Suprapubic skin (tissue), 4 donors: ENCODE measurements around the gene NPHP4. TPM values are rescaled to one million over a fixed set of nuclear protein-coding genes. Genes with fewer than 3 reads are reported as not detected.

ENCODE experiments used
- DNase-seq, 2 donors: peaks; one replicate each; pipeline ENCODE4 v3.0.0-alpha.2; 2019; ENCODE audit warnings: low spot score in 2 of 2
- H3K27ac ChIP-seq: fragments of 200-600 bp; sonication (generic); one replicate; pipeline ENCODE4 v1.5.1; 2019
- H3K27me3 ChIP-seq: fragments of 200-600 bp; sonication (generic); one replicate; pipeline ENCODE4 v1.5.1; 2019
- H3K36me3 ChIP-seq: fragments of 200-600 bp; sonication (generic); one replicate; pipeline ENCODE4 v1.5.1; 2019
- H3K4me1 ChIP-seq: fragments of 200-600 bp; sonication (generic); one replicate; pipeline ENCODE4 v1.5.1; 2019
- H3K4me3 ChIP-seq: fragments of 200-600 bp; sonication (generic); one replicate; pipeline ENCODE4 v1.5.1; 2019; ENCODE audit warnings: mild to moderate bottlenecking
- H3K9me3 ChIP-seq: fragments of 200-600 bp; sonication (generic); one replicate; pipeline ENCODE4 v1.5.1; 2019
- EP300 ChIP-seq: sonication (generic); formaldehyde crosslinking; IDR thresholded peaks from one replicate; pipeline ENCODE4 v1.6.1; 2017; ENCODE audit warnings: antibody characterized with exemption
- POLR2A ChIP-seq, 2 donors: fragments of 450-650 bp; IDR thresholded peaks; one replicate each; pipeline ENCODE4 v1.6.1; 2017; ENCODE audit warnings: antibody characterized with exemption in 2 of 2, mild to moderate bottlenecking in 2 of 2, moderate library complexity in 2 of 2
- POLR2AphosphoS5 ChIP-seq, 3 donors: sonication (generic); formaldehyde crosslinking; IDR thresholded peaks; one replicate each; pipeline ENCODE4 v1.6.1; 2017; ENCODE audit warnings: antibody characterized with exemption in 3 of 3
- WGBS: methylation state at CpG from one replicate; pipeline ENCODE4 v1.1.5; 2018; 5-methylcytosine and 5-hydroxymethylcytosine counted together
- total RNA-seq, 4 donors: library from RNA; depleted of rRNA; stranded (reverse); fragments of >200 nt; gene quantifications; one replicate each; pipeline ENCODE4 v1.1.0, GENCODE V29; 2016
- TF ChIP-seq, protein P1 (sequence below), 2 donors: fragments of 200-600 bp in 1 of 2; fragments of 450-650 bp in 1 of 2; sonication (generic) in 1 of 2; IDR thresholded peaks; one replicate each; pipeline ENCODE4 v1.5.1; 2016 to 2019; ENCODE audit warnings: antibody characterized with exemption in 2 of 2, mild to moderate bottlenecking in 1 of 2, moderate library complexity in 1 of 2

NPHP4 gene
- total RNA-seq, 4 donors from 2014 or later = 26.3 to 33.7 (median 29.1) TPM

DNA sequence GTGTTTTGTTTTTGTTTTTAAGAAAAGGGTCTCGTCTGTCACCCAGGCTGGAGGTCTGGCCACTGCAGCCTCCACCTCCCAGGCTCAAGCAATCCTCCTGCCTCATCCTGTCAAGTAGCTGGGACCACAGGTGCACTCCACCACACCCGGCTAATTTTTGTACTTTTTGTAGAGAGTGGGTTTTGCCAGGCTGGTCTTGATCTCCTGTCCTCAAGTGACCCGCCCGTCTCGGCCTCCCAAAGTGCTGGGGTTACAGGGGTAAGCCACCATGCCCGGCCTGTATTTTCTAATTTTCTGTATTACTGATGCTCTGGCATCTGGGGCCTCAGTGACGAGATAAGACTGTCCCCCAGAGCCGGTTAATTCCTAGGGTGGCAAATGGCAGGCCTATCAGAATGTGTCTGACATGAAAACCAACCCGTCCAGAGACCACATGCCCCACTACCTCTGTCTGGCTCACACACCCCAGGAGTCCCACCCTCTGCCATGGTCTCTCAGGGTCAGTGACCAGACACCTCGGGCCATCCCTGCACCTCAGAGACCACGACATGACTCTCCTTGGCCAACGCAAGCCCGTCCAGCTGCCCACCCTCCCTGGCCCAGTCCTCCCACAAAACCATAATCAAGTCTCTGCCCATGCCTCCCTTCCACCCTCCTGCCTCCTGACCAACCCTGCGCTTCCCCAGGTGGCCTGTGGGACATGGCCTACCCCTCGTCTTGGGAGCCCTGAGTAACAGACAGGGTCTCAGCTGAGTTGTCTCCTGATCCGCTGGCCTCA lies 12.5 kb downstream of the NPHP4 start:
- H3K9me3 ChIP-seq = no peaks in the 10 kb centered on the region
- H3K27me3 ChIP-seq = no peaks in the 10 kb centered on the region
- no peak overlapping the region for H3K27ac ChIP-seq
- peak in 1 of 2 donors; percentile 22 for DNase-seq
- H3K4me1 ChIP-seq = peaks cover 9% of the 10 kb centered on the region
- no peak overlapping the region for H3K4me3 ChIP-seq
- peaks cover 9% of the 10 kb centered on the region for H3K36me3 ChIP-seq
- WGBS = 95% methylated on average over 8 of the region's 16 CpGs
- TF ChIP-seq POLR2A (IDR thresholded peaks at IDR 0.05) (no peak), POLR2AphosphoS5 (IDR thresholded peaks at IDR 0.05) (no peak), EP300 (no peak)
- TF ChIP-seq, protein P1, sequence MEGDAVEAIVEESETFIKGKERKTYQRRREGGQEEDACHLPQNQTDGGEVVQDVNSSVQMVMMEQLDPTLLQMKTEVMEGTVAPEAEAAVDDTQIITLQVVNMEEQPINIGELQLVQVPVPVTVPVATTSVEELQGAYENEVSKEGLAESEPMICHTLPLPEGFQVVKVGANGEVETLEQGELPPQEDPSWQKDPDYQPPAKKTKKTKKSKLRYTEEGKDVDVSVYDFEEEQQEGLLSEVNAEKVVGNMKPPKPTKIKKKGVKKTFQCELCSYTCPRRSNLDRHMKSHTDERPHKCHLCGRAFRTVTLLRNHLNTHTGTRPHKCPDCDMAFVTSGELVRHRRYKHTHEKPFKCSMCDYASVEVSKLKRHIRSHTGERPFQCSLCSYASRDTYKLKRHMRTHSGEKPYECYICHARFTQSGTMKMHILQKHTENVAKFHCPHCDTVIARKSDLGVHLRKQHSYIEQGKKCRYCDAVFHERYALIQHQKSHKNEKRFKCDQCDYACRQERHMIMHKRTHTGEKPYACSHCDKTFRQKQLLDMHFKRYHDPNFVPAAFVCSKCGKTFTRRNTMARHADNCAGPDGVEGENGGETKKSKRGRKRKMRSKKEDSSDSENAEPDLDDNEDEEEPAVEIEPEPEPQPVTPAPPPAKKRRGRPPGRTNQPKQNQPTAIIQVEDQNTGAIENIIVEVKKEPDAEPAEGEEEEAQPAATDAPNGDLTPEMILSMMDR (IDR thresholded peaks at IDR 0.05) = no peak

DNA sequence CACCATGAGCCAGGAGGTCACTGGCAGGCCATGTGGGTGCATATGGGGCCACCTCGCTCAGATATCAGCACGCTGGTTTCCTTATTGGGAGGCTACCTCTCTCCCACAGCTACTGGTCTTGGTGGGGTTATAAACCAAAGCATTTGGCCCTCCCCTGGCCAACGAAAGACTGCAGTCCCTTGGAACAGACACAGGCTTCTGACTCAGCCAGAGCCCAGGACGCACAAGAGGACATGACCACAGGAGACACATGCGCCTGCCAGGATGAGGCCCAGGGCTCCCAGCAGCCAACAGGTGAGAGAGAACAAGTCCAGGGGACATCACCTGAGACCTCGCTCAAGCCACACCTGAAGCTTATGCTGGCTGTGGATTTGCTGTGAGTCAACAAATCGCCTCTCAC lies 13.8 kb downstream of the NPHP4 start:
- TF ChIP-seq POLR2AphosphoS5 (IDR thresholded peaks at IDR 0.05) = no peak
- TF ChIP-seq, protein P1 (IDR thresholded peaks at IDR 0.05) = no peak
- no peak for TF ChIP-seq POLR2A (IDR thresholded peaks at IDR 0.05)
- no peak for TF ChIP-seq EP300
- WGBS = 86% methylated on average over 7 of the region's 7 CpGs
- Histone ChIP-seq H3K27me3 (no peaks in the 10 kb centered on the region), H3K9me3 (no peaks in the 10 kb centered on the region), H3K36me3 (peaks cover 8% of the 10 kb centered on the region), H3K27ac (no peak overlapping the region), H3K4me1 (peaks cover 10% of the 10 kb centered on the region), H3K4me3 (no peak overlapping the region)
- DNase-seq = no peak

DNA sequence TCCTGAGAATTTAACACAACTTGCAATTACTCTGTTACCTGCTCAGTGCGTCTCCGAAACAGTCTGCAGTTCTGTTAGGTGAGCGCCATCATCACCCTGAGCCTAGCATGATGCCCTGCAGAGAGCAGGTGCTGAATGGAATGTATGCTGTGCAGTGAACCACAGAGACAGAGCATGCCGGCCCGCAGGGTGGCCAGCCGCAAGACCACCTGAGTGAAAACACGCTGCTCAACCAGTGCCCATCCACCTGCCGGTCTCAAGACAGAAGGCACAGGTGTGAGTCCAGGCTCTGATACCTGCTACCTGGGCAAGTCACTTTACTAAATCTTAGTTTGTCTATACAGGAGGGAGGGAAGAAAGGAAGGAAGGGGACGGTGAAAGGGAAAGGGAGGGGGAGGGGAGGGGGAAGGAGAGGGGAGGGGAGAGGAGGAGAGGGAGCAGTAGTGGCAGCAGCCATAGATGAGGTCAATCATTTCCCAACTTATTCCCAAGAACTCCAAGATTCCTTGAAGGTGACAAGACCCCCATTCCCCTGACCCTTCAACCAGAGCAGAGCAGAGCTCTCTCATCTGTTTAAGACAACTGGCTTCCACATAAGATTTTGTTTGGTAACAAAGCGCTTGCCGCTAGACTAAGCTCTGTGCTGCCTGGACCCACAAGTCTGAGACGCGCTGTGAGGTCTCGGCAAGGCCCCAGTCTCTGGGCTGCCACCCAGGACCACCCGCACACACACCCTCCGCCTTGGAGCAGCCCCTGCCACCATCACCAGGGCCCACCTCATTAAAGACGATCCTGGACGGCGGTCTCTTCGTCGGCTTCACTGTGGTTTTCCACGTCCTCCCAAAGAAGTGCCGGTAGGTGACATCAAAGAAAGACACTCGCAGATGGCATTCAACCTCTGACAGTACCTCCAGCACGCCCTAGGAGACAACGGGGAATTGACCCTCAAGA lies 14.5 kb downstream of the NPHP4 start:
- Histone ChIP-seq H3K36me3 (peaks cover 8% of the 10 kb centered on the region), H3K27ac (no peak overlapping the region), H3K27me3 (no peaks in the 10 kb centered on the region), H3K9me3 (no peaks in the 10 kb centered on the region), H3K4me1 (peaks cover 10% of the 10 kb centered on the region), H3K4me3 (no peak overlapping the region)
- 91% methylated on average over 19 of the region's 26 CpGs for WGBS
- peak in 1 of 2 donors; percentile 29 for DNase-seq
- TF ChIP-seq POLR2A (IDR thresholded peaks at IDR 0.05) (no peak), EP300 (no peak), POLR2AphosphoS5 (IDR thresholded peaks at IDR 0.05) (no peak)
- TF ChIP-seq, protein P1 (IDR thresholded peaks at IDR 0.05) = no peak

DNA sequence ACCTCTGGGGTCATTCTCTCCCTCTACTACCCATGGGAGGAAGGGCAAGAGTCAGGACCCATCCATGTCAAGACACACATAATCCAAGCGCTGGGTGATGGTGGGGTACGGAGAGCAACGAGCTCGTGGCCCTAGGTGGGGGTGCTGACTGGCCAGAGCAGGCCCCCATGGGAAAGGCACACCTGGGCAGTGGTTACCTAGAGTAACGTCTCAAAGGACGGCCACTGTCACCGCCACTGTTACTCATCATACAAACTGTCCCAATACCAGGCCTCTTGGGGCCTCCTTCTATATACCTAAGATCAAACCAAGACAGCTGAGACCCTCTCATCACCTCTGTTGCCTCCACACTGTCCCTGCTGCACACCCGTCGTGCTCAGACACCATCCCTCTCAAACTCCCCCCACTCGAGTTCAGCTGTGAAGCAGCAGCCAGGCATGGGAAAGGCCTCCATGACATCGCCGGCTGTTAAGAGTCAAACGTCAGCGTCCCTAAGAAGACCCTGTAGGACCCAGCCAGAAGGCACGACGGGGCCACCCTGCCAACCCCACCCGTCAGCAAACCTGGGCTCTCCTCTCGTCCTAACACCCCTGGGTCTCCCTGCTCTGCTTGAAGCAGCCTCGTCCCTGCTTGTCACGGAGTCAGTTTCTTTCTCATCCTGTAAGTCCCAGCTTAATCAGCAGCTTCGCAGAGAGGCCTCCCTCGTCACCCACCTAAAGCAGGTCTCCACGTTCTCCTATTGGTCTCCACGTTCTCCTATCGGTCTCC lies 15.3 kb downstream of the NPHP4 start:
- no peaks in the 10 kb centered on the region for H3K9me3 ChIP-seq
- TF ChIP-seq EP300 (no peak), POLR2AphosphoS5 (IDR thresholded peaks at IDR 0.05) (no peak), POLR2A (IDR thresholded peaks at IDR 0.05) (no peak)
- TF ChIP-seq, protein P1 (IDR thresholded peaks at IDR 0.05) = no peak
- H3K27ac ChIP-seq = no peak overlapping the region
- WGBS = 96% methylated on average over 18 of the region's 25 CpGs
- no peaks in the 10 kb centered on the region for H3K27me3 ChIP-seq
- DNase-seq = peak in 1 of 2 donors; percentile 40
- H3K4me1 ChIP-seq = peaks cover 10% of the 10 kb centered on the region
- no peak overlapping the region for H3K4me3 ChIP-seq
- H3K36me3 ChIP-seq = peaks cover 8% of the 10 kb centered on the region
